Stimulated activated CD4-positive, alpha-beta T cell treated with anti-CD3 and anti-CD28 coated beads, TNF-alpha, amount 100 ng/mL, for 1 hour (primary cell): ENCODE results near the gene SWI5.
"Not testable (repeated sequence)": the region's sequence is repeated elsewhere in the genome, so short reads cannot be mapped to it uniquely, and the experiment has no call there.

Experiments
- DNase-seq, 3 donors: peaks; one replicate each; pipeline ENCODE4 v3.0.0-alpha.2; 2020; ENCODE audit warnings: low read depth in 3 of 3, low spot score in 1 of 3

Gene SWI5

DNA sequence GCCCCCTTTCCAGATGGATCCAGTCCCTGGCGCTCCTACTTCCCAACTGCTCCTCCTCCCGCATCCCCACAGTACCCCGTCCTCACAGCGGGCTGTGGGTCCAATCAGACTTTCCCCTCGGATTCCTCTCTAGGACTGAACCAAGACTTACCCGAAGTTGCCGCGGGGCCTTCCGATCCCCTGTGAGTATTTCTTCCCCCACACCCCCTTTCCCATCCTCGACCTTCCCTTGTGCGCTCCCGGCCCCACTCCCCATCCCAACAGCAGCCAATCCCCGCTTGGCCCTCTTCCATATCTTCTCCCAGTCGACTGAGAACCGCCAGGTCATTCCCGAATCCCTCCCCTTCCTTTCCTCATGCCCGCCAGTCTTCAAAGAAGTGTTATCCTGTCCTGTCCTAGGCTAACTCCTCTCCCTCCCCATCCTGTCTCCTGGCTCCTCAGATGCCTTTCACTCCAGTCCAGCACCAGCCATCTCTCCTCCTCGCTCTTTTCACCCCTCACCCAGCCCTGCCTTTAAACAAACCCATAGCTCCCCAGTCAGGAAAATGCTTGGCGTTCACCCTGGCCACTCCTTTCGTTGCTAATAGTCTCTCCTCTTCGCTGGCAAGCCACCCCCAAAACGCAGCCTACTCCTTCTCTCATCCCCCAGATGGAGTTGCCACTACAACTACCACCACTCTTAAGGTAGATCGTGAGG lies 646 bp downstream of the SWI5 start:
- DNase-seq, result no peak

DNA sequence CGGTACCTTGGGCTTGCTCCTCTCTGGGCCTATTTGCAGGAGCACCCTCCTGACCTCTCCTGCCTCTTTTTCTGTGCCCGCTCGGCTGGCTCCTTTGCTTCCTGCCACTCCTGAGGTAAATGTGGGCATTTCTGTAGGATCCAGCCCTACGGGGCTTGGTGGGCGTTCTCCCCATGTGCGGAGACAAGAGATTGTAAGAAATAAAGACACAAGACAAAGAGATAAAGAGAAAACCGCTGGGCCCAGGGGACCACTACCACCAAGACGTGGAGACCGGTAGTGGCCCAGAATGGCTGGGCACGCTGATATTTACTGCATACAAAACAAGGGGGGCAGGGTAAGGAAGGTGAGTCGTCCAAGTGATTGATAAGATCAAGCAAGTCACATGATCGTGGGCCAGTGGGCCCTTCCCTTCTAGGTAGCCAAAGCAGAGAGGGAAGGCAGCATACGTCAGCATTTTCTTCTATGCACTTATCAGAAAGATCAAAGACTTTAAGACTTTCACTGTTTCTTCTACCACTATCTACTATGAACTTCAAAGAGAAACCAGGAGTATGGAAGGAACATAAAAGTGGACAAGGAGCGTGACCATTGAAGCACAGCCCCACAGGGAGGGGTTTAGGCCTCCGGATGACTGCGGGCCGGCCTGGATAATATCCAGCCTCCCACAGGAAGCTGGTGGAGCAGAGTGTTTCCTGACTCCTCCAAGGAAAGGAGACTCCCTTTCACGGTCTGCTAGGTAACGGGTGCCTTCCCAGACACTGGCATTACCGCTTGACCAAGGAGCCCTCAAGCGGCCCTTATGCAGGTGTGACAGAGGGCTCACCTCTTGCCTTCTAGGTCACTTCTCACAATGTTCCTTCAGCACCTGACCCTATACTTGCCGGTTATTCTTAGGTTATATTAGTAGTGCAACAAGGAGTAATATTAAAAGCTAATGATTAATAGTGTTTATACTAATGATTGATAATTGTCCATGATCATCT lies 3.3 kb downstream of the SWI5 start:
- DNase-seq, result not testable (repeated sequence)

DNA sequence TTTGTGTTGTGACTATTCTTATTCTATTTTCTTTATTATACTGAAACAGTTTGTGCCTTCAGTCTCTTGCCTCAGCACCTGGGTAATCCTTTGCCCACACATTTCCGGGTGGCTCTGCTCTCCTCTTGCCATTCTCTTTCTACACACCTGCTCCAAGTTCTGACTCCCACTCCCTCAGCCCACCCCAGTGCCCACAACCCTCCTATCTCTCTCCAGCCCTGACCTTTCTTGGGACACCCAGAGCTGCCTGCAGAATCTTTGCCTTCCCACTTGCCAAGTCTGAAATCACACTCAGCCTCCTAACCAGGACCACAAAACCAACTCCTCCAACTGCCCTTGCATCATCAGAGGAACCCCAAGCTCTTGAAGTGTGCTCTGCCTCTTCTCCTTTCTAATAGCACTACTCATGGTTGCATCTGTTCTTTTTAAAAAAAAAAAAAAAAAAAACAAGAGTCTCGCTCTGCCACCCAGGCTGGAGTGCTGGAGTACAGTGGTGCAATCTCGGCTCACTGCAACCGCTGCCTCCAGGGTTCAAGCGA lies 4.1 kb downstream of the SWI5 start:
- no peak for DNase-seq

DNA sequence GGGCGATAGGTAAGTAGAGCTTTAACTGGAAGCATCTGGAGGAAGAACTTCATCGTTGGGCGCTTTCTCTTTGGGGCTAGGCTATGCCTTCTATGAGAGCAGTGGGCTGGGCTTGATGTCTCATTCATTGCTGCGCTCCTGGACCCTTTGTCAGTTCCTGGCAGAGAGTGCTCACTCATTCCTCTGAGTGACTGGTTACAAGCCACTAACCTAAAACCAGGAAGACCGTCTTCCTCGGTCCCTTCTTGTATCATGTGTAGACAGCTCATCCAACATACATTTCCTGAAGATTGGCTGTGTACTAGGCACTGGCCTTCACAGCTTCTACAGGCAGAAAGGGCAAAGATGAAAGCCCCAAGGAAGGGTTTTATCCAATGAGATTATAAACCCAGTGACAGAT lies 6.4 kb downstream of the SWI5 start:
- no peak for DNase-seq

DNA sequence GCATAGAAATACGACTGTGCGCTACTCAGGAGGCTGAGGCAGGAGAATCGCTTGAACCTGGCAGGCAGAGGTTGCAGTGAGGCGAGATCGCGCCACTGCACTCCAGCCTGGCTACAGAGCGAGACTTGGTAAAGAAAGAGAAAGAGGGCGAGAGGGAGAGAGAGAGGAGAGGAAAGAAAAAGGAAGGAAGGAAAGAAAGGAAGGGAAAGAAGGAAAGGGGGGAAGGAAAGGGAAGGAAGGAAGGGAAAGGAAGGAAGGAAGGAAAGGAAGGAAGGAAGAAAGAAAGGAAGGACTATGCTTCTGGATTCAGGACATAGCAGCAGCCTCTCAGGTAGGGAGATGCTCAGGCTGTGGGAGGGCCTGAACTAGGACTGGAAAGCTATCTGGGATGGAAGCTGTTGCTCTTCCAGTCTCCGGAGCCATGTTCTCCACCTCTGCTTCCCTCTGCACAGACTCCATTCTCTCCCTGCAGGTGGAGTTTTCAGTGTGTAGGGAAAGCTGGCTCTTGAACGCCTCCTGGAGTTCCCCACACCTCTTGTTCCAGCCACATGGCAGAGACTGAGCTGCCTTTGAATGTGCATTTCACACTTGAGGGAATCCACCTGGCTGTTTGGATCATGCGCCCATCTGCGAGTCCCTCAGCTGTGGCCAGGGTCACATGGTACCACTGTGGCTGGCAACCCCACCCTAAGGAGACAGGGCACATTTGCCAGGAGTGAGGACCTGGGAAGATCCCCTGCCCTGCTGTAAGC lies 9.1 kb downstream of the SWI5 start:
- no peak for DNase-seq

GRCh38 chr9:128286440-128286839 lies 10.4 kb downstream of the SWI5 start:
- no peak for DNase-seq

GRCh38 chr9:128288273-128289004 lies 12.4 kb downstream of the SWI5 start:
- DNase-seq, result no peak

- DNase-seq, result no peak
Measured at GRCh38 chr9:128292009-128292408, 15.9 kb downstream of the SWI5 start.

- no peak for DNase-seq
Measured at GRCh38 chr9:128293091-128293490, 17.0 kb downstream of the SWI5 start.

DNA sequence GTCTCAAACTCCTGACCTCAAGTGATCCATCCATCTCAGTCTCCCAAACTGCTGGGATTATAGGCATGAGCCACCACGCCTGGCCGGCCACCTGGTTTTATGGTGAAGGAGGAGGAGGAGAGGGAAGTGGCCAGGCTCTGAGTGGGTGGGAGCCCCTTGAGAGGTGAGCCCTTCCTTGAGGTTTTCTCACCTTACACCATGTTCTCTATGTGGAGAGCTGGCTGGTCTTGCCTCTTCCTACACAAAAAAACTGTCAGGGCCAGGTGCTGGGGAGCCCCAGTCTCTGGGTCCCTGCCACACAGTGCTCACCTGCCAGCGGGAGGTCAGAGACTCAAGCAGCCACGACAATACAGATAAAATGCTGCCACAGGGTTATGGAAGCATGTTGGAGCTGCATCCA lies 18.1 kb downstream of the SWI5 start:
- no peak for DNase-seq

DNA sequence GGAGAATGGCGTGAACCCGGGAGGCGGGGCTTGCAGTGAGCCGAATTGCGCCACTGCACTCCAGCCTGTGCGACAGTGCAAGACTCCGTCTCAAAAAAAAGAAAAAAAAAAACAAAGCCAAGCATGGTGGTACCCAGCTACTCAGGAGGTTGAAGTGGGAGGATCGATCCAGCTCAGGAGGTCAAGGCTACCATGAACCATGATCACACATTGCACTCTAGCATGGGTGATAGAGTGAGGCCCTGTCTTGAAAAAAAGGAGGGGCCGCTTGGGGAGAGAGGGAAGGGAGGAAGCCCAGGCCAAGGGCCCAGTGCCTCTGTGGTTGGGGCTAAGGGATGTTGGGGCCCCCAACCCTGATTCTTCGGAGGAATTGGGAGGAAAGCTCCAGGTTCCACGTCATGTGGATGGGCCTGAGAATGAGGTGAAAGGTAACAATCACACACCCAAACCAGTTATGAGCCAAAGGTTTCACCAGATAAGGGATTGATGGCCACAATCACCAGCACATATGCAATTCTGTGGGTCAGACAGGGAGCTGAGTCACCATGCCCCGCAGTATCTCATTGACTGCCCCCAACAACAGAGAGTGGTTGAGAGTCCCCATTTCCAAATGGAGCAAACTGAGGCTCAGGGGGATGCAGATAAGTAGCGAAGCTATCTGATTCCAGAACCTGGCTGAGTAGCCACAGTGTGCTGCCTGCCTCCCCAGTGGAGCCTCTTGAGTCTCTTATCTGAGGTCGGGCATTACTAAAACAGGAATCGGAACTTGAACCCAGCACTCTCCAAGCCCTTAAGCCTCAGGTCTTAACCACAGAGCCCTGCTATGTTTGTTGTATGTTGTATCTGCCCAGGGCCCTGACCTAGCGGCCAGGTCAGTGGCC lies 20.5 kb downstream of the SWI5 start:
- no peak for DNase-seq

GRCh38 chr9:128297221-128297773 lies 21.2 kb downstream of the SWI5 start:
- DNase-seq, result no peak

DNA sequence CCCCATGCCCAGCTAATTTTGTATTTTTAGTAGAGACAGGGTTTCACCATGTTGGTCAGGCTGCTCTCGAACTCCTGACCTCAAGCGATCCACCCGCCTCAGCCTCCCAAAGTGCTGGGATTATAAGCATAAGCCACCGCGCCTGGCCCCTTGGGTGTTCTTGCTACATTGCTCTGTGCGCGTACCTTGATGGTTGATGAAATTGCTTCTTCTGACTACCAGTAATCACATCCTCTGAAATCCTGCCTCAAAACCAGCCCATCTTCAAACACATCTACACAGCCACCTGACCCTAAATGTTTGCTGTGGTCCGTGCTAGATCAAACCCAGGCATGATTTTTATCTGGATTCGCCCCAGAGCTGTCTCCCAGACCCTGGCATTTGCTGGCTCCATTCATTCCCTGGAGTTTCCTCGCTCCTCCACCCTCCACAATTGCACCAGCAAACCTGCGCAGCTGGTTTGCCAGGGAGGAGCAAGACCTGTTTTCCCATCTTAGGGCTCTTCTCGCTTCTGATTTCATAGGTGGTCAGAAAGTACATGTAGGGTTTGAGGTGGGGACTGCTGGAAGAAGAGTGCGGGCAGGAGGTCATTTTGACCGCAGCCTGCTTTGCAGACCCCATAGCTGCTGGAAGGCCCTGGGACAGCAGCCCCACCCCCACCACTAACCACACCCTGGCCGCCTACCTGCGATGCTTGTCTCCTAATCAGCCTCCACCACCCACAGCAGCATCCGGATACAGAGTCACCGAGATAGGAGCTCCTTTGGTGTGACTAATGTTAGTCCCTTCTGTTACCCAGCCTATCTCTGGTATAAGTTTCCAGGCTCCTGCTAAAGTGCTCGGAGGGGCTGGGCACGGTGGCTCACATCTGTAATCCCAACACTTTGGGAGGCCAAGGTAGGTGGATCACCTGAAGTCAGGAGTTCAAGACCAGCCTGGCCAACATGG lies 22.7 kb downstream of the SWI5 start:
- no peak for DNase-seq

DNA sequence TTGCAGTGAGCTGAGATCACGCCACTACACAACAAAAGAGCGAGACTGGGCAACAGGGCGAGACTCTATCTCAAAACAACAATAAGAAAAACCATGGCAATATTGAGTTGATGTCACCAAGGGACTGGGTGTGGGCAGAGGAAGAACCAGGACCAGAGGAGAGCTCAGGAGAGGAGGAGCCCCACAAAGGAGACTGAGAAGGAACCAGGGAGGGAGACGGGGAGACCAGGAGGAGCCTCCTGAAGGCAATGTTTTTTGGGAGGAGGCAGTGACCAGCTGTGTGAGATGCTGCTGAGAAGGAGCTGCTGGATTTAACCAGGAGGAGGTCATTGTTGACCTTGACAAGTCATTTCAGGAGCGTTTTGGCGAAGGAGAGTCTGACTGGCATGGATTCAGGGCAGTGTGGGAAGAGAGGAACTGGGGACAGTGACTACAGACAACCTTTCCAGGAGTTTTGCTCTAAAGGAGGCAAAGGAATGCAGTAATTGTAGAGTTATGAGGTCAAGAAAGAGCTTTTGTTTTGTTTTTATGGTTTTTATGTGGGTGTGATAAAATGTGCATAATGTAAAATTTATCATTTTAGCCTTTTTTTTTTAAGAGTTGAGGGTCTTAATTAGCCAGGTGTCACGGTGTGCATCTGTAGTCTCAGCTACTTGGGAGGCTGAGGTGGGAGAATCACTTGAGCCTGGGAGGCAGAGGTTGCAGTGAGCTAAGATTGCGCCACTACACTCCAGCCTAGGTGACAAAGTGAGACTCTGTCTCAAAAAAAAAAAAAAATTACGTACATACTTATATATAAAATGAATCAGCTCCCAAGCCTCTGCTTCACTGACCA lies 28.3 kb downstream of the SWI5 start:
- no peak for DNase-seq

DNA sequence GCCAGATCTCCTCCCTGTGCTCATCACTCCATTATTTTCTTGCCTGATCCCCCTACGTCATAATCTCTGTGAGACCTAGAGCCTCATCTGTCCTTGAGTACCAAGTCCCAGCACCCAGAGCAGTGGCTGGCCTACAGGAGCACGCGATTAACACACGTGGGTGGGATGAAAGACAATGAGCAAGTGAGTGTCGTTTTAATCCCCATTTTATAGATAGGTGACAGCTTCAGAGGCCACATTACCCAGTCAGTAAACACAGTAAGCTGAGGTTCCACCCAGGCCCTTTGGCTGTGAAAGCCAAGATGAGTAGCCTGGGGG lies 28.9 kb downstream of the SWI5 start:
- no peak for DNase-seq

- no peak for DNase-seq
Measured at GRCh38 chr9:128309551-128309950, 33.5 kb downstream of the SWI5 start.

- no peak for DNase-seq
Measured at GRCh38 chr9:128310461-128310860, 34.4 kb downstream of the SWI5 start.

GRCh38 chr9:128314697-128315096 lies 38.6 kb downstream of the SWI5 start:
- DNase-seq, result no peak
